Measurements from ENCODE around the gene ATRN.

- TF ChIP-seq CTCF (IDR thresholded peaks at IDR 0.05; ENCODE audit: extremely low read depth in 1 of 2, insufficient read depth in 1 of 2, low read depth in 1 of 2, low read length in 2 of 2) (no peak), POLR2AphosphoS5 (IDR thresholded peaks at IDR 0.05; ENCODE audit: insufficient read depth, low read depth, low read length) (no peak), MAX (IDR thresholded peaks at IDR 0.05; ENCODE audit: insufficient read depth, insufficient read length) (no peak), EZH2 (IDR thresholded peaks at IDR 0.05; ENCODE audit: borderline replicate concordance, low read depth, low read length, severe bottlenecking) (no peak), POLR2A (IDR thresholded peaks at IDR 0.05; ENCODE audit: low read depth, low read length) (no peak), JUN (IDR thresholded peaks at IDR 0.05; ENCODE audit: borderline replicate concordance, insufficient read depth, insufficient read length, low read depth) (no peak), FOS (IDR thresholded peaks at IDR 0.05; ENCODE audit: borderline replicate concordance, insufficient read depth, low read length) (no peak), MYC (IDR thresholded peaks at IDR 0.05; ENCODE audit: low read depth, low read length) (no peak), GATA2 (IDR thresholded peaks at IDR 0.05; ENCODE audit: insufficient read depth, insufficient read length, low read depth, low read length) (no peak)
Measured at GRCh38 chr20:3483309-3483708, 12.5 kb downstream of the ATRN start.
